Astrocyte (in vitro differentiated cells and primary cell): ENCODE data around the gene GAR1.

Experiments used
- EZH2 ChIP-seq: IDR thresholded peaks from 2 replicates; pipeline ENCODE4 v1.6.1; 2012; ENCODE audit warnings: mild to moderate bottlenecking, low read length, inconsistent platforms; ENCODE audit not compliant: insufficient read depth
- TF ChIP-seq, protein P1 (sequence below): IDR thresholded peaks from 2 replicates; pipeline ENCODE4 v1.5.1; 2011; ENCODE audit warnings: low read depth, mild to moderate bottlenecking, inconsistent platforms, low read length, moderate library complexity; ENCODE audit not compliant: insufficient read depth

DNA sequence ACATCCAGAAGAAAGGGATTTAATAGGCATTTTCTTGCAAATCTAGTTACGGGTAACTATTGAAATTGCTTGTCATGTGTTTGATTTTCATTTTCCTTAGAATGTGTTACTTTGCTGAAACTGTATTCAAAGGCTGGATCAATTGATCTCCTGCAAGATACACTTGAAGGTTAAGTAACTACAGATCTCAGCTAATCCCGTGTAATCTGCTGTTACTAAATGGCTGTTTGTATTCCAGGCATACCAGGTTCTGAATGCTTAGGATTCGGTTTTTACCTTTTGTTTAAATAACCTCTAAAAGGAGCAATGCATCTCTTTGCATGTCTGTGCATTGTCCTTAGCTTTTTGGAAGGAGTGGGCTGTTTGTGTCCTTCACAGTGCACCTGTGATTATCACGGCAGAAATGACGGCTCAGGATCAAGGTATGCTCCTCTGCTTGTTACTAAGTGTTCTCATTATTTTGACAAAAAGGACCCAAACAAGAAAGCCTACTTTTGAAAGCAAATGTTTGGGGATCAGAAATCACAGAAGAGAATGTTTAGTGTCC is 32.4 kb downstream of the GAR1 start, which contains the start of gene LRIT3:
- TF ChIP-seq, protein P1, sequence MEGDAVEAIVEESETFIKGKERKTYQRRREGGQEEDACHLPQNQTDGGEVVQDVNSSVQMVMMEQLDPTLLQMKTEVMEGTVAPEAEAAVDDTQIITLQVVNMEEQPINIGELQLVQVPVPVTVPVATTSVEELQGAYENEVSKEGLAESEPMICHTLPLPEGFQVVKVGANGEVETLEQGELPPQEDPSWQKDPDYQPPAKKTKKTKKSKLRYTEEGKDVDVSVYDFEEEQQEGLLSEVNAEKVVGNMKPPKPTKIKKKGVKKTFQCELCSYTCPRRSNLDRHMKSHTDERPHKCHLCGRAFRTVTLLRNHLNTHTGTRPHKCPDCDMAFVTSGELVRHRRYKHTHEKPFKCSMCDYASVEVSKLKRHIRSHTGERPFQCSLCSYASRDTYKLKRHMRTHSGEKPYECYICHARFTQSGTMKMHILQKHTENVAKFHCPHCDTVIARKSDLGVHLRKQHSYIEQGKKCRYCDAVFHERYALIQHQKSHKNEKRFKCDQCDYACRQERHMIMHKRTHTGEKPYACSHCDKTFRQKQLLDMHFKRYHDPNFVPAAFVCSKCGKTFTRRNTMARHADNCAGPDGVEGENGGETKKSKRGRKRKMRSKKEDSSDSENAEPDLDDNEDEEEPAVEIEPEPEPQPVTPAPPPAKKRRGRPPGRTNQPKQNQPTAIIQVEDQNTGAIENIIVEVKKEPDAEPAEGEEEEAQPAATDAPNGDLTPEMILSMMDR: no peak
- TF ChIP-seq EZH2: no peak
